MM.1S (cell line): ENCODE data around the gene CALM1.

ENCODE experiments used
- DNase-seq: peaks from one replicate; pipeline ENCODE4 v3.0.0-alpha.2; 2015
- H2AFZ ChIP-seq: fragments of 300-600 bp; sonication (generic); 2 replicates; pipeline ENCODE4 v1.6.0; 2016; ENCODE audit warnings: antibody characterized with exemption, low read length
- H3F3A ChIP-seq: fragments of 300-600 bp; sonication (generic); 2 replicates; pipeline ENCODE4 v1.6.1; 2016; ENCODE audit warnings: mild to moderate bottlenecking, antibody characterized with exemption, low read length, moderate library complexity, mixed read lengths; ENCODE audit not compliant: insufficient read depth
- H3K27ac ChIP-seq: fragments of 300-600 bp; sonication (generic); 2 replicates; pipeline ENCODE4 v1.5.1; 2016; ENCODE audit warnings: mild to moderate bottlenecking, low read length
- H3K27me3 ChIP-seq: fragments of 300-600 bp; sonication (generic); replicated peaks from 2 replicates; pipeline ENCODE4 v1.6.0; 2016; ENCODE audit warnings: low read length; ENCODE audit not compliant: insufficient read depth
- H3K36me3 ChIP-seq: fragments of 300-600 bp; sonication (generic); replicated peaks from 2 replicates; pipeline ENCODE4 v1.6.1; 2016; ENCODE audit warnings: mild to moderate bottlenecking, low read length, mixed read lengths; ENCODE audit not compliant: insufficient read depth
- H3K4me1 ChIP-seq: fragments of 300-600 bp; sonication (generic); 2 replicates; pipeline ENCODE4 v1.6.1; 2016; ENCODE audit warnings: low read length, mixed read lengths
- H3K4me2 ChIP-seq: fragments of 300-600 bp; sonication (generic); 2 replicates; pipeline ENCODE4 v1.6.0; 2016; ENCODE audit warnings: low read depth, low read length
- H3K4me3 ChIP-seq: fragments of 300-600 bp; sonication (generic); 2 replicates; pipeline ENCODE4 v1.5.1; 2016; ENCODE audit warnings: low read length, mixed read lengths
- H3K79me2 ChIP-seq: fragments of 300-600 bp; sonication (generic); 2 replicates; pipeline ENCODE4 v1.6.1; 2016; ENCODE audit warnings: mixed run types, low read length, mixed read lengths
- H3K9ac ChIP-seq: fragments of 300-600 bp; sonication (generic); 2 replicates; pipeline ENCODE4 v1.6.1; 2016; ENCODE audit warnings: low read length, mixed read lengths
- H3K9me2 ChIP-seq: fragments of 300-600 bp; sonication (generic); replicated peaks from 2 replicates; pipeline ENCODE4 v1.6.1; 2016; ENCODE audit warnings: mild to moderate bottlenecking, low read length, mixed read lengths; ENCODE audit not compliant: insufficient read depth
- H3K9me3 ChIP-seq: fragments of 300-600 bp; sonication (generic); replicated peaks from 2 replicates; pipeline ENCODE4 v1.6.1; 2016; ENCODE audit warnings: mild to moderate bottlenecking, low read length, mixed read lengths; ENCODE audit not compliant: insufficient read depth
- H4K20me1 ChIP-seq: fragments of 300-600 bp; sonication (generic); 2 replicates; pipeline ENCODE4 v1.6.1; 2016; ENCODE audit warnings: mild to moderate bottlenecking, low read length, moderate library complexity, mixed read lengths; ENCODE audit not compliant: insufficient read depth
- CTCF ChIP-seq: fragments of 300-600 bp; sonication (generic); IDR thresholded peaks from 2 replicates; pipeline ENCODE4 v1.5.1; 2016; ENCODE audit warnings: antibody characterized with exemption, low read length, mixed read lengths
- EZH2 ChIP-seq: fragments of 300-600 bp; sonication (generic); optimal IDR thresholded peaks from 2 replicates; pipeline ENCODE3; 2017; ENCODE audit warnings: low read depth, mild to moderate bottlenecking, antibody characterized with exemption, low read length, mixed read lengths
- EZH2phosphoT487 ChIP-seq: fragments of 300-600 bp; sonication (generic); IDR thresholded peaks from 2 replicates; pipeline ENCODE4 v1.6.1; 2018; ENCODE audit warnings: antibody characterized with exemption, low read length

Gene CALM1

GRCh38 chr14:90396341-90397339 lies at the start of gene CALM1:
TSS of gene CALM1 (plus strand) at chr14:90397029. CDS start at chr14:90397231, 202 bp downstream.
- Histone ChIP-seq H3K4me1 (no peaks in the 10 kb centered on the region), H3K9ac (peak within 1 kb of the TSS; percentile 66; the same call in 1 of the 2 replicates), H3K4me2 (peak within 1 kb of the TSS; percentile 72), H2AFZ (peak within 1 kb of the TSS; percentile 77), H4K20me1 (no peaks in the 10 kb centered on the region; the same call in 1 of the 2 replicates), H3K27me3 (no peaks in the 10 kb centered on the region), H3K9me3 (no peaks in the 10 kb centered on the region), H3K36me3 (0 out of 2 replicates have a peak, but pooled peaks cover 3% of the 10 kb centered on the region), H3F3A (0 out of 2 replicates have a peak, but pooled peaks cover 7% of the 10 kb centered on the region), H3K27ac (peak within 1 kb of the TSS; percentile 49; the same call in 1 of the 2 replicates), H3K4me3 (peak within 1 kb of the TSS; percentile 80), H3K9me2 (no peaks in the 10 kb centered on the region), H3K79me2 (peaks cover 26% of the 10 kb centered on the region)
- peak; percentile 77 for DNase-seq
- no peak for TF ChIP-seq EZH2
- TF ChIP-seq EZH2phosphoT487: no peak
- TF ChIP-seq CTCF: no peak

GRCh38 chr14:90348270-90348669 lies 48.6 kb upstream of the CALM1 start:
- Histone ChIP-seq H3K9me2 (no peaks in the 10 kb centered on the region), H3K4me3 (no peak overlapping the region), H3K27ac (no peak overlapping the region), H3K4me2 (no peak overlapping the region), H3K9me3 (no peaks in the 10 kb centered on the region), H2AFZ (no peak overlapping the region), H3K27me3 (no peaks in the 10 kb centered on the region), H4K20me1 (no peaks in the 10 kb centered on the region), H3K36me3 (no peaks in the 10 kb centered on the region), H3F3A (no peaks in the 10 kb centered on the region), H3K9ac (no peak overlapping the region), H3K79me2 (no peaks in the 10 kb centered on the region), H3K4me1 (no peaks in the 10 kb centered on the region)
- TF ChIP-seq EZH2phosphoT487: no peak
- TF ChIP-seq EZH2: no peak
- no peak for TF ChIP-seq CTCF
- no peak for DNase-seq

GRCh38 chr14:90349739-90350138 lies 47.1 kb upstream of the CALM1 start:
- Histone ChIP-seq H3K4me1 (no peaks in the 10 kb centered on the region), H3K9ac (no peak overlapping the region), H3K4me3 (no peak overlapping the region), H3K27ac (no peak overlapping the region), H4K20me1 (no peaks in the 10 kb centered on the region), H3K4me2 (no peak overlapping the region), H3K9me3 (no peaks in the 10 kb centered on the region), H3K36me3 (no peaks in the 10 kb centered on the region), H3K79me2 (no peaks in the 10 kb centered on the region), H3K27me3 (no peaks in the 10 kb centered on the region), H3K9me2 (no peaks in the 10 kb centered on the region), H2AFZ (no peak overlapping the region), H3F3A (no peaks in the 10 kb centered on the region)
- TF ChIP-seq CTCF (no peak), EZH2 (no peak), EZH2phosphoT487 (no peak)
- no peak for DNase-seq
